ENCODE data around the gene CDO1. TPM values are rescaled to one million over a fixed set of nuclear protein-coding genes. Genes with fewer than 3 reads are reported as not detected.

CDO1 gene
- total RNA-seq, 1 donor from 2014 or later: 20.1 TPM

GRCh38 chr5:115800108-115800507 is 16.4 kb downstream of the CDO1 start:
- no peak overlapping the region for H3K4me3 ChIP-seq
- H3K27me3 ChIP-seq: no peaks in the 10 kb centered on the region
- no peaks in the 10 kb centered on the region for H3K9me3 ChIP-seq
- H3K36me3 ChIP-seq: peaks cover 5% of the 10 kb centered on the region
- ATAC-seq (no peak), DNase-seq (no peak)
- no peaks in the 10 kb centered on the region for H3K4me1 ChIP-seq
- TF ChIP-seq CTCF (IDR thresholded peaks at IDR 0.05): no peak
- intact Hi-C loops (cut with DNase I): no loop called here
- H3K27ac ChIP-seq: no peak overlapping the region

- no peak for ATAC-seq
Measured at GRCh38 chr5:115798252-115798651, 18.2 kb downstream of the CDO1 start.

GRCh38 chr5:115796656-115797055 is 19.8 kb downstream of the CDO1 start:
- H3K4me3 ChIP-seq: no peak overlapping the region
- H3K9me3 ChIP-seq: no peaks in the 10 kb centered on the region
- no peak for TF ChIP-seq CTCF (IDR thresholded peaks at IDR 0.05)
- H3K27me3 ChIP-seq: no peaks in the 10 kb centered on the region
- ATAC-seq (no peak), DNase-seq (no peak)
- no peak overlapping the region for H3K27ac ChIP-seq
- H3K4me1 ChIP-seq: no peaks in the 10 kb centered on the region
- no peaks in the 10 kb centered on the region for H3K36me3 ChIP-seq
- intact Hi-C loops (cut with DNase I): no loop called here

More at GRCh38 chr5:115798252-115798651, 18.2 kb downstream of the CDO1 start:
- Histone ChIP-seq H3K4me3 (no peak overlapping the region), H3K4me1 (no peaks in the 10 kb centered on the region), H3K27ac (no peak overlapping the region), H3K9me3 (no peaks in the 10 kb centered on the region), H3K27me3 (no peaks in the 10 kb centered on the region), H3K36me3 (no peaks in the 10 kb centered on the region)
- TF ChIP-seq CTCF (IDR thresholded peaks at IDR 0.05): no peak
- no peak for DNase-seq
- intact Hi-C loops (cut with DNase I): no loop called here

- H3K36me3 ChIP-seq: no peaks in the 10 kb centered on the region
- ATAC-seq (no peak), DNase-seq (no peak)
- no peak for TF ChIP-seq CTCF (IDR thresholded peaks at IDR 0.05)
- peaks cover 1% of the 10 kb centered on the region for H3K27me3 ChIP-seq
- H3K4me3 ChIP-seq: no peak overlapping the region
- intact Hi-C loops (cut with DNase I): no loop called here
- H3K9me3 ChIP-seq: no peaks in the 10 kb centered on the region
- H3K27ac ChIP-seq: no peak overlapping the region
- H3K4me1 ChIP-seq: no peaks in the 10 kb centered on the region
Measured at GRCh38 chr5:115795700-115796099, 20.8 kb downstream of the CDO1 start.

GRCh38 chr5:115788440-115788839 is 28.0 kb downstream of the CDO1 start:
- intact Hi-C loops (cut with DNase I): no loop called here
- no peaks in the 10 kb centered on the region for H3K4me1 ChIP-seq
- no peak for TF ChIP-seq CTCF (IDR thresholded peaks at IDR 0.05)
- H3K9me3 ChIP-seq: no peaks in the 10 kb centered on the region
- H3K4me3 ChIP-seq: no peak overlapping the region
- no peak overlapping the region for H3K27ac ChIP-seq
- H3K27me3 ChIP-seq: peaks cover 3% of the 10 kb centered on the region
- H3K36me3 ChIP-seq: no peaks in the 10 kb centered on the region
- ATAC-seq (no peak), DNase-seq (no peak)

DNA sequence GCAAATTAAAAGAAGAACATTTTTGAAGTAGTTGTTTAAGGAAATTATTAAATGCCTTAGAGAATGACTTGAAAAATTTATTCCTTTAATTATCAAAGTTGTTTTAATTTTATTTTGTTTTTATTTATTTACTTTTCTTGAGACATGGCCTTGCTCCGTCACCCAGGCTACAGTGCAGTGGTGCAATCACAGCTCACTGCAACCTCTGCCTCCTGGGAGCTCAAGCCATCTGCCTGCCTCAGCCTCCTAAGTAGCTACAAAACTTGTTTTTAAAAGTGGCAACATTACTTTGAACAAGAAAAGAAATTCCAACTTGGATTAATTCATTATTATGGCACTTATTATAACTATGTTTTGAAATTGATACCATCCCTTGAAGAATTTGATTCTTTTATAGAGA is 29.0 kb downstream of the CDO1 start:
- H3K4me1 ChIP-seq: no peaks in the 10 kb centered on the region
- DNase-seq (no peak), ATAC-seq (no peak)
- H3K27me3 ChIP-seq: peaks cover 3% of the 10 kb centered on the region
- no peak for TF ChIP-seq CTCF (IDR thresholded peaks at IDR 0.05)
- H3K9me3 ChIP-seq: no peaks in the 10 kb centered on the region
- no peak overlapping the region for H3K4me3 ChIP-seq
- H3K27ac ChIP-seq: no peak overlapping the region
- intact Hi-C loops (cut with DNase I): no loop called here
- no peaks in the 10 kb centered on the region for H3K36me3 ChIP-seq

Measured in upper lobe of right lung (tissue), 1 donor.